GM15510 (cell line): Measurements from ENCODE around the gene PKP3.

Source experiments
- POLR2A ChIP-seq: IDR thresholded peaks from 3 replicates; pipeline ENCODE4 v1.6.1; 2011; ENCODE audit warnings: borderline replicate concordance; ENCODE audit not compliant: insufficient read length; ENCODE audit errors: extremely low read depth

The PKP3 gene

GRCh38 chr11:359181-359714 lies 34.8 kb upstream of the PKP3 start:
- TF ChIP-seq POLR2A: no peak

GRCh38 chr11:360326-361280 lies 33.4 kb upstream of the PKP3 start:
- TF ChIP-seq POLR2A: no peak

- no peak for TF ChIP-seq POLR2A
Observed at GRCh38 chr11:362642-363442, 31.2 kb upstream of the PKP3 start.

- TF ChIP-seq POLR2A: no peak
Observed at GRCh38 chr11:363948-364761, 29.9 kb upstream of the PKP3 start.

GRCh38 chr11:364991-365725 lies 28.9 kb upstream of the PKP3 start:
- no peak for TF ChIP-seq POLR2A

GRCh38 chr11:365831-366230 lies 28.2 kb upstream of the PKP3 start:
- TF ChIP-seq POLR2A: no peak

- no peak for TF ChIP-seq POLR2A
Observed at GRCh38 chr11:367956-368413, 26.0 kb upstream of the PKP3 start.

- TF ChIP-seq POLR2A: no peak
Observed at GRCh38 chr11:368414-369335, 25.3 kb upstream of the PKP3 start.

- TF ChIP-seq POLR2A: no peak
Observed at GRCh38 chr11:369336-370018, 24.5 kb upstream of the PKP3 start, which contains the start of gene B4GALNT4. Gene B4GALNT4, plus strand, starts transcription at chr11:369499. Its CDS starts 305 bp downstream, at chr11:369804.

GRCh38 chr11:370070-370941 lies 23.7 kb upstream of the PKP3 start:
- no peak for TF ChIP-seq POLR2A

GRCh38 chr11:371051-371450 lies 23.0 kb upstream of the PKP3 start:
- TF ChIP-seq POLR2A: no peak
